ENCODE measurements around the gene NUDT17. TPM values are rescaled to one million over a fixed set of nuclear protein-coding genes. Genes with fewer than 3 reads are reported as not detected.

The NUDT17 gene
- total and polyA plus RNA-seq, 9 of the 15 experiments (the other 6 are each of a cell fraction or from before 2014, with no cell fraction given) = 2.1 to 10.0 (median 6.1) TPM

GRCh38 chr1:145887631-145888030 lies 42.2 kb downstream of the NUDT17 start (continued):
- TF ChIP-seq ZBTB49 (CRISPR knock-in tag; IDR thresholded peaks at IDR 0.05; ENCODE audit: borderline replicate concordance) = no peak
- no peak for TF ChIP-seq MTA3 (IDR thresholded peaks at IDR 0.05; ENCODE audit: borderline replicate concordance)
- no peak for TF ChIP-seq NELFE (IDR thresholded peaks at IDR 0.05; ENCODE audit: insufficient read depth, insufficient read length)
- no peak for TF ChIP-seq ZNF384 (IDR thresholded peaks at IDR 0.05; ENCODE audit: low read depth, low read length)
- no peak for TF ChIP-seq NFXL1 (CRISPR knock-in tag; IDR thresholded peaks at IDR 0.05)
- no peak for TF ChIP-seq ATF7 (IDR thresholded peaks at IDR 0.05)
- no peak for TF ChIP-seq TBL1XR1 (IDR thresholded peaks at IDR 0.05; ENCODE audit: low read length in 2 of 2)

- ATAC-seq = no peak
- no peak for FAIRE-seq
- H4K20me1 ChIP-seq (replicated peaks; ENCODE audit: control insufficient read depth, insufficient read depth, low read length) = no peaks in the 10 kb centered on the region
- ChIA-PET CTCF (ENCODE audit: low intra/inter-chr PET ratio) (interaction anchor here (0.6 kb wide), 1 partner anchor 117 kb away, joined by 4 read pairs; no protein-coding TSS in a partner anchor), POLR2A (interaction anchor here (0.6 kb wide), 1 partner anchor 63 kb away, joined by 3 read pairs; no protein-coding TSS in a partner anchor)
- TF ChIP-seq GTF2A2 (tag; IDR thresholded peaks at IDR 0.05) = no peak
- in situ Hi-C loops (cut with MboI) = no loop called here
- H2AFZ ChIP-seq (ENCODE audit: low read depth, low read length) = no peak overlapping the region
- no peaks in the 10 kb centered on the region for H3K9me3 ChIP-seq (replicated peaks; ENCODE audit: control insufficient read depth, insufficient read depth, low read depth, low read length)
- 84% methylated on average over 3 of the region's 3 CpGs for WGBS (ENCODE audit: insufficient coverage, low coverage, missing lambda C conversion rate)
- H3K79me2 ChIP-seq (ENCODE audit: control insufficient read depth, insufficient read depth, low read length) = no peaks in the 10 kb centered on the region
- H3K9ac ChIP-seq (ENCODE audit: insufficient read depth in 1 of 2, low read depth in 2 of 2, low read length in 2 of 2) = no peak overlapping the region
- no TSS peak for BruUV-seq (replicated peaks)
- H3K4me3 ChIP-seq = no peak overlapping the region
- H3K36me3 ChIP-seq (ENCODE audit: control insufficient read depth, insufficient read depth, low read length) = no peaks in the 10 kb centered on the region
- no peaks in the 10 kb centered on the region for H3K9me1 ChIP-seq (ENCODE audit: control insufficient read depth, insufficient read depth, low read length)
- no peak for DNase-seq (ENCODE audit: extremely low read depth in 1 of 4, low spot score in 3 of 4)
- H3K4me2 ChIP-seq (ENCODE audit: insufficient read depth, low read length) = no peak overlapping the region
- peaks cover 5 to 8% of the 10 kb centered on the region in 2 experiments; a peak in 4 of 5 replicates for H3K27me3 ChIP-seq (ENCODE audit: control insufficient read depth in 2 of 2, insufficient read depth in 2 of 2, low read length in 2 of 2)
- no peak overlapping the region for H3K27ac ChIP-seq (ENCODE audit: extremely low read depth, low read depth, low read length)
- H3K4me1 ChIP-seq (replicated peaks in 1 of 2; ENCODE audit: control insufficient read depth in 2 of 2, insufficient read depth in 2 of 2, low read length in 2 of 2) = peaks cover 28 to 29% of the 10 kb centered on the region in 2 experiments
- intact Hi-C loops (cut with micrococcal nuclease) = no loop called here
Measured at GRCh38 chr1:145889722-145890121, 44.3 kb downstream of the NUDT17 start.
